MCF 10A (cell line): ENCODE measurements around the gene ATOX1. TPM values are rescaled to one million over a fixed set of nuclear protein-coding genes. Genes with fewer than 3 reads are reported as not detected.

ENCODE experiments used
- BruUV-seq: library from RNA; stranded (reverse); fragments of 400-500 nt; replicated peaks from 2 replicates; lab custom pipeline; 2021; lab: Mats Ljungman, UMichigan
- CTCF ChIA-PET: fragments of 300-600 bp; sonication (Branson Sonifier 250); formaldehyde crosslinking; extraction: SDS; loops from one replicate; lab custom pipeline; 2021; ENCODE audit warnings: antibody characterized with exemption, inconsistent platforms; lab: Yijun Ruan, JAX
- POLR2A ChIA-PET: fragments of 300-600, 350-650 bp; sonication (Branson Sonifier 250); formaldehyde crosslinking; extraction: SDS; loops from one replicate; lab custom pipeline; 2020; ENCODE audit warnings: antibody characterized with exemption, inconsistent platforms; lab: Yijun Ruan, JAX
- DNase-seq: peaks from one replicate; pipeline ENCODE4 v3.0.0-alpha.2; 2018; ENCODE audit not compliant: unreplicated experiment
- H3K27ac Mint-ChIP-seq: one replicate; pipeline ENCODE4 v1.8.0; 2022; ENCODE audit warnings: mild to moderate bottlenecking, low read depth, mixed read lengths; ENCODE audit not compliant: unreplicated experiment
- H3K27me3 Mint-ChIP-seq: one replicate; pipeline ENCODE4 v1.8.0; 2022; ENCODE audit warnings: mixed read lengths; ENCODE audit not compliant: insufficient read depth, unreplicated experiment
- H3K36me3 Mint-ChIP-seq: one replicate; pipeline ENCODE4 v1.8.0; 2022; ENCODE audit warnings: mild to moderate bottlenecking, moderate library complexity, mixed read lengths; ENCODE audit not compliant: insufficient read depth, unreplicated experiment
- H3K4me1 Mint-ChIP-seq: one replicate; pipeline ENCODE4 v1.8.0; 2022; ENCODE audit warnings: mixed read lengths; ENCODE audit not compliant: insufficient read depth, unreplicated experiment
- H3K4me3 Mint-ChIP-seq: one replicate; pipeline ENCODE4 v1.8.0; 2022; ENCODE audit warnings: mild to moderate bottlenecking, moderate library complexity, mixed read lengths; ENCODE audit not compliant: unreplicated experiment
- H3K9me3 Mint-ChIP-seq: one replicate; pipeline ENCODE4 v1.8.0; 2022; ENCODE audit warnings: mixed read lengths; ENCODE audit not compliant: unreplicated experiment
- intact Hi-C: fragments of 100-400 bp; cut with micrococcal nuclease; formaldehyde crosslinking; loops from 2 replicates; pipeline ENCODE4 v1.14.1; 2022
- total RNA-seq: library from RNA; stranded (reverse); gene quantifications from 2 replicates; pipeline ENCODE4 v1.2.3, GENCODE V29; 2022
- TF ChIP-seq, protein P1 (sequence below): fragments of 200-600 bp; IDR thresholded peaks from one replicate; pipeline ENCODE4 v1.8.0; 2022; ENCODE audit warnings: antibody characterized with exemption, mild to moderate bottlenecking; ENCODE audit not compliant: unreplicated experiment

The ATOX1 gene
- total RNA-seq, 1 experiment from 2014 or later: 155 TPM

DNA sequence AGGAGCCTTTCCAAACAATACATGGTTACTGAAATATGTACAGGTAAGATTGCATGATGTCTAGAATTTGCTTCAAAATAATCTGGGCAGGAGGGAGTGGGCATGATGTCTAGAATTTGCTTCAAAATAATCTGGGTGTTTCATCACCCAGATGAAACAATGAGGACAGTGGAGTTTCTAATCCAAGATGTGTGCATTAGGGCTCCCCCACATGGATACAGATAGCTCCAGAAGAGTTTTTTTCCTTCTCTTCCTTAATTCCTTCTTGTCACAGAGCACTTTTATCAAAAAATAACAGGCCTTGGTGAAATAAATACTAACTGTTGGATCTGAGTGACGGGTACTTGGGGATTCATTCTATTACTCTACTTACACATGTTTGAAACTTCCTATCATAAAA, 14.9 kb downstream of the ATOX1 start:
- no peaks in the 10 kb centered on the region for H3K9me3 Mint-ChIP-seq
- ChIA-PET CTCF (interaction anchor here (1.0 to 17.0 kb wide), 10 partner anchors 10 to 193 kb away, joined by 3 to 652 read pairs (median 26); partner anchors contain the start of genes ATOX1 and G3BP1), POLR2A (interaction anchor here (1.1 to 8.0 kb wide), 4 partner anchors 14 to 296 kb away, joined by 3 to 80 read pairs (median 24); partner anchors contain the start of genes ATOX1, G3BP1 and SLC36A1)
- no TSS peak for BruUV-seq
- TF ChIP-seq, protein P1, sequence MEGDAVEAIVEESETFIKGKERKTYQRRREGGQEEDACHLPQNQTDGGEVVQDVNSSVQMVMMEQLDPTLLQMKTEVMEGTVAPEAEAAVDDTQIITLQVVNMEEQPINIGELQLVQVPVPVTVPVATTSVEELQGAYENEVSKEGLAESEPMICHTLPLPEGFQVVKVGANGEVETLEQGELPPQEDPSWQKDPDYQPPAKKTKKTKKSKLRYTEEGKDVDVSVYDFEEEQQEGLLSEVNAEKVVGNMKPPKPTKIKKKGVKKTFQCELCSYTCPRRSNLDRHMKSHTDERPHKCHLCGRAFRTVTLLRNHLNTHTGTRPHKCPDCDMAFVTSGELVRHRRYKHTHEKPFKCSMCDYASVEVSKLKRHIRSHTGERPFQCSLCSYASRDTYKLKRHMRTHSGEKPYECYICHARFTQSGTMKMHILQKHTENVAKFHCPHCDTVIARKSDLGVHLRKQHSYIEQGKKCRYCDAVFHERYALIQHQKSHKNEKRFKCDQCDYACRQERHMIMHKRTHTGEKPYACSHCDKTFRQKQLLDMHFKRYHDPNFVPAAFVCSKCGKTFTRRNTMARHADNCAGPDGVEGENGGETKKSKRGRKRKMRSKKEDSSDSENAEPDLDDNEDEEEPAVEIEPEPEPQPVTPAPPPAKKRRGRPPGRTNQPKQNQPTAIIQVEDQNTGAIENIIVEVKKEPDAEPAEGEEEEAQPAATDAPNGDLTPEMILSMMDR: no peak
- H3K36me3 Mint-ChIP-seq: peaks cover 28% of the 10 kb centered on the region
- H3K4me1 Mint-ChIP-seq: peaks cover 62% of the 10 kb centered on the region
- DNase-seq: no peak
- H3K4me3 Mint-ChIP-seq: no peak overlapping the region
- H3K27ac Mint-ChIP-seq: peak overlapping the region; percentile 29
- no peaks in the 10 kb centered on the region for H3K27me3 Mint-ChIP-seq
- intact Hi-C loops: loop anchor here (2.0 to 10.0 kb wide), 5 partner anchors 221 to 619 kb away; partner anchors contain the start of gene GM2A

DNA sequence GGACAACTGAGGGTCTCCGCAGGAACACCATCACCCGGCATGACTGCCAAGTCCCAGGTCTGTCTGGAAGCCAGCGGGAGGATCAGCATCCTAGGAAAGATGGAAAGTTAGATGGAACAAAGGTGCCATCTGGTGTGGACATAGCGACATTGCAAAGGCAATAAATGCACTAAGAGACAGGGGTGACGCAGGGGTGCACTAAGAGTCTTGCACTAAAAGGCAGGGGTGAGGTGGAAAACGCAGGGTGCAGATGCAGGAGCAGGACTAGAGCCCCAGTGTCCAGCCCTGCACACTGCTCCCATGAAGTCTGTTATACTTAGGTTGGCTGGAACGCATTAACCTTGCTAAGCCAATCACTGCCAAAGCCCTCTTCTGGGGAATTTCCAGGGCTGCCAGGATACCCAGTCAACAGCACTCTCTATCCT, 15.5 kb downstream of the ATOX1 start:
- DNase-seq: peak; percentile 84
- ChIA-PET POLR2A (interaction anchor here (1.1 to 8.0 kb wide), 7 partner anchors 9 to 296 kb away, joined by 3 to 80 read pairs (median 19); partner anchors contain the start of genes ATOX1, G3BP1 and SLC36A1), CTCF (interaction anchor here (0.6 to 17.0 kb wide), 26 partner anchors 11 to 1139 kb away, joined by 3 to 652 read pairs (median 4); partner anchors contain the start of genes ATOX1 and SLC36A1)
- no peak overlapping the region for H3K27ac Mint-ChIP-seq
- H3K9me3 Mint-ChIP-seq: no peaks in the 10 kb centered on the region
- TF ChIP-seq, protein P1: peak; percentile 85
- no peaks in the 10 kb centered on the region for H3K27me3 Mint-ChIP-seq
- peaks cover 62% of the 10 kb centered on the region for H3K4me1 Mint-ChIP-seq
- no TSS peak for BruUV-seq
- intact Hi-C loops: loop anchor here (2.0 to 10.0 kb wide), 5 partner anchors 220 to 618 kb away; partner anchors contain the start of gene GM2A
- H3K4me3 Mint-ChIP-seq: no peak overlapping the region
- H3K36me3 Mint-ChIP-seq: peaks cover 28% of the 10 kb centered on the region

DNA sequence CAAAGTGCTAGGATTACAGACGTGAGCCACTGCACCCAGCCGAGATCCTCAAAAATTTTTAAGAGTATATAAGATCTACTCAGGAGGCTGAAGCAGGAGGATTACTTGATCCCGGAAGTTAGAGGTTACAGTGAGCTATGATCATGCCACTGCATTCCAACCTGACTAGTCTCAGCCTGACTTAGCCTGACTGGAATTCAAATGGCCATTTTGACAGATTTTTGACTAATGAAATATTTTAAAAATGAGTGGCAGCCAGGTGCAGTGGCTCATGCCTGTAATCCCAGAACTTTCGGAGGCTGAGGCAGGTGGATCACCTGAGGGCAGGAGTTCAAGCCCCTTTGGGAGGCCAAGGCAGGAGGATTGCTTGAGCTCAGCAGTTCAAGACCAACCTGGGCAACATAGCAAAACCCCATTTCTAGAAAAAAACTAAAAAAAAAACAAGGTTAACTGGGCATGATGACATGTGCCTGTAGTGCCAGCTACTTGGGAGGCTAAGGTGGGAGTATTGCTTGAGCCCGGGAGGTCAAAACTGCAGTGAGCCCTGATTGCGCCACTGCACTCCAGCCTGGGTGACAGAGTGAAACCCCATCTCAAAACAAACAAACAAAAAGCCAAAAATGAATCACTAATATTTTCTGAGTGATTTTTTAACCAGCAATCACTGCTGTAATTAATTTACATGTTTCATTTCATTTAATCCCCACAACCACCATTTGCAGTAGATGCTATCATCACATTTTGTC, 16.6 kb downstream of the ATOX1 start:
- peak overlapping the region; percentile 86 for H3K27ac Mint-ChIP-seq
- H3K4me1 Mint-ChIP-seq: peaks cover 62% of the 10 kb centered on the region

More for the DNA sequence above, 16.6 kb downstream of the ATOX1 start:
- DNase-seq: peak; percentile 58
- CTCF ChIA-PET: interaction anchor here (0.6 to 17.0 kb wide), 52 partner anchors 10 to 1138 kb away, joined by 3 to 652 read pairs (median 4); partner anchors contain the start of genes ATOX1, G3BP1, GM2A and SLC36A1
- Mint-ChIP-seq H3K36me3 (peaks cover 28% of the 10 kb centered on the region), H3K27me3 (no peaks in the 10 kb centered on the region), H3K4me3 (no peak overlapping the region), H3K9me3 (no peaks in the 10 kb centered on the region)
- TF ChIP-seq, protein P1: no peak
- intact Hi-C loops: loop anchor here (1.0 to 10.0 kb wide), 6 partner anchors 29 to 617 kb away; partner anchors contain the start of genes G3BP1 and GM2A
- no TSS peak for BruUV-seq
- POLR2A ChIA-PET: interaction anchor here (0.7 to 8.0 kb wide), 11 partner anchors 10 to 1958 kb away, joined by 3 to 80 read pairs (median 5); partner anchors contain the start of genes ATOX1 and G3BP1
